SK-N-MC (cell line): Measurements from ENCODE around the gene IGFBP1.
"Not testable (repeated sequence)": the region's sequence is repeated elsewhere in the genome, so short reads cannot be mapped to it uniquely, and the experiment has no call there.

Experiments
- EZH2 ChIP-seq: fragments of 200-600 bp; sonication (generic); IDR thresholded peaks from one replicate; pipeline ENCODE4 v1.6.1; 2017; ENCODE audit warnings: antibody characterized with exemption
- POLR2AphosphoS5 ChIP-seq: IDR thresholded peaks from 2 replicates; pipeline ENCODE4 v1.6.1; 2012; ENCODE audit warnings: mild to moderate bottlenecking, low read depth, low read length, borderline replicate concordance

DNA sequence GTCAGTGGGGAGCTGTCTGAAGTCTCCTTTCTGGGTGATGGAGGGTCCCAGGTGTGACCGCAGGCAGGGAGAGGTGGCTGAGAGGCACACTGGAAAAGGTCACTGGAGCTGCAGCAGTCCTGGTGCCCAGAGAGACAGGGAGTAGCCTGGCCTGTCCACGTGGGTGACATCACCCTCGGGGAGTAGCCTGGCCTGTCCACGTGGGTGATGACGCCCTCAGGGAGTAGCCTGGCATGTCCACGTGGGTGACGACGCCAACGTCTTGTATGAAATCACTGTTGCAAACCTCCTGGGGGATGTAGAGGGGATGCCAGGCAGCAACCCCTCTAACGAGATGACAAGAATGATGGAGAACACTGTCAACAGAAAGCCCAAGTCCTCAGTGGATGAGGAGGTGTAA is 35.3 kb upstream of the IGFBP1 start:
- not testable (repeated sequence) for TF ChIP-seq POLR2AphosphoS5, EZH2
